Measurements from ENCODE around the gene ANG.

The ANG gene

GRCh38 chr14:20676072-20676471, 12.5 kb upstream of the ANG start:
- DNase-seq (ENCODE audit: low spot score), result no peak

GRCh38 chr14:20679907-20680306, 8.7 kb upstream of the ANG start:
- peak; percentile 66 for DNase-seq (ENCODE audit: low spot score)

- DNase-seq (ENCODE audit: low spot score), result no peak
These were observed 8.2 kb upstream of the ANG start for GRCh38 chr14:20680363-20680762.

GRCh38 chr14:20680843-20681347, 7.7 kb upstream of the ANG start:
- DNase-seq (ENCODE audit: low spot score), result no peak

GRCh38 chr14:20681348-20682126, 7.0 kb upstream of the ANG start:
- DNase-seq (ENCODE audit: low spot score), result peak; percentile 81

- DNase-seq (ENCODE audit: low spot score), result peak; percentile 69
These were observed 6.5 kb upstream of the ANG start for GRCh38 chr14:20682127-20682434.

- peak; percentile 97 for DNase-seq (ENCODE audit: low spot score)
These were observed 6.0 kb upstream of the ANG start for GRCh38 chr14:20682435-20683124.

GRCh38 chr14:20683125-20683890, 5.3 kb upstream of the ANG start:
- peak; percentile 91 for DNase-seq (ENCODE audit: low spot score)

- peak; percentile 79 for DNase-seq (ENCODE audit: low spot score)
These were observed 4.5 kb upstream of the ANG start, which contains the start of gene RNASE4 for GRCh38 chr14:20683891-20684661. Gene RNASE4 (plus strand): TSS chr14:20684560. CDS start chr14:20699372, 14,812 bp downstream.

GRCh38 chr14:20684662-20685456, 3.7 kb upstream of the ANG start:
- DNase-seq (ENCODE audit: low spot score), result no peak

- DNase-seq (ENCODE audit: low spot score), result no peak
These were observed 2.0 kb upstream of the ANG start for GRCh38 chr14:20686386-20687143.

GRCh38 chr14:20687362-20688166, 1.0 kb upstream of the ANG start:
- no peak for DNase-seq (ENCODE audit: low spot score)

GRCh38 chr14:20690848-20691640, 2.5 kb downstream of the ANG start:
- DNase-seq (ENCODE audit: low spot score), result peak; percentile 79

GRCh38 chr14:20692116-20692751, 3.7 kb downstream of the ANG start:
- no peak for DNase-seq (ENCODE audit: low spot score)

GRCh38 chr14:20696764-20697163, 8.2 kb downstream of the ANG start:
- DNase-seq (ENCODE audit: low spot score), result no peak

- peak; percentile 79 for DNase-seq (ENCODE audit: low spot score)
These were observed 8.9 kb downstream of the ANG start for GRCh38 chr14:20697273-20698017.

GRCh38 chr14:20698018-20698329, 9.4 kb downstream of the ANG start:
- DNase-seq (ENCODE audit: low spot score), result peak; percentile 10
